ENCODE measurements around the gene TNFRSF18.

DNA sequence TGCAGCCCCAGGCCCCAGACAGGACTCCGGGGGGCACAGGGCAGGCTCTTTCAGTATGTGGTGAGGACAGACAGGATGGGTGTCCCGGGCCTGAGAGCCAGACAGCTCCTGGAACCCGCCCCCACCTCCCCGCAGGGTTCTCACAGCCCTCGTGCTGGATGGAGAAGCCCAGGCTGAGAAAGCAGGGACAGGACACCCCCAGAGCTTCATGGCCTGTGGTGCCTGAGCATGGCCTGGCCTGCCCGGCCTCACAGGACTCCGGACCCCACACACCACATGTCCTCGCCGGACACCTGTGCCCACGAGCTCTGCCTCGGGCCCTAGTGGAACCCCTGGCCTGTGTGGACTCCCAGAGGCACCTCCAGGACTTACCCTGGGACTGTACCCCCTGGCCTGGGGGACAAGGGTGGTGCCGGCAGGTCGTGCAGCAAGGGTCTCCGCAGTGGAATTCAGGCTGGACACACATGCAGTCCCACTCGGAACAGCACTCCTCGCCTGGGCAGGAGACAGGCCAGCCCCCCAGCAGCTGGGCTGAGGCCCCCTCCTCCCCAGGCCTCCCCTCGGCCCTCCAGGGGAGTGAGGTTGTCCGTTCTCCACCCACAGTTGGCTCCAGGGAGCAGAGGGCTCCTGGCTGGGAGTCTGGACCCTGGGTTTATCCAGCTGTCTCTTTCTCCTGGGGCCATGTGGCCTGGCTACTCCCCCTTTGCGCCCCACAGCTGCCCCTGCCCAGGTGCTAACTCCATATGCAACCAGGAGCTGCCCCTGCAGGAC is 1.2 kb downstream of the TNFRSF18 start:
- no peak for TF ChIP-seq POLR2A (IDR thresholded peaks at IDR 0.05)
- TF ChIP-seq CTCF (IDR thresholded peaks at IDR 0.05): no peak
